SK-N-SH treated with all-trans-retinoic acid at 6 μM for 48 hours (cell line): ENCODE measurements around the gene HHAT.

Experiments used
- ATAC-seq: fragments of 200-7000 bp; cut with Tn5 transposase; 3 replicates; pipeline ENCODE4 v1.9.1; 2020; ENCODE audit warnings: mild to moderate bottlenecking, moderate library complexity
- ARNTL ChIP-seq: fragments of 450-650 bp; formaldehyde crosslinking; IDR thresholded peaks from 2 replicates; pipeline ENCODE4 v1.5.0; 2020; ENCODE audit warnings: low read depth, mild to moderate bottlenecking, moderate library complexity, borderline replicate concordance
- BACH2 ChIP-seq: fragments of 250-450 bp; sonication (Bioruptor Pico); IDR thresholded peaks from 2 replicates; pipeline ENCODE4 v1.9.0; 2021; ENCODE audit warnings: mild to moderate bottlenecking, borderline replicate concordance
- CSDC2 ChIP-seq: fragments of 250-450 bp; sonication (Bioruptor Pico); IDR thresholded peaks from 2 replicates; pipeline ENCODE4 v1.5.0; 2020; ENCODE audit warnings: mild to moderate bottlenecking, moderate library complexity
- CSRNP3 ChIP-seq: fragments of 250-450 bp; sonication (Bioruptor Pico); IDR thresholded peaks from 2 replicates; pipeline ENCODE4 v1.5.1; 2021; ENCODE audit warnings: mild to moderate bottlenecking, moderate library complexity
- GLIS3 ChIP-seq: fragments of 250-450 bp; sonication (Bioruptor Pico); IDR thresholded peaks from 2 replicates; pipeline ENCODE4 v1.5.0; 2020; ENCODE audit warnings: mild to moderate bottlenecking, moderate library complexity
- ISL1 ChIP-seq: fragments of 250-450 bp; sonication (Bioruptor Pico); IDR thresholded peaks from 2 replicates; pipeline ENCODE4 v2.1.2; 2022; ENCODE audit warnings: mild to moderate bottlenecking, moderate library complexity
- OSR1 ChIP-seq: fragments of 250-450 bp; sonication (Bioruptor Pico); IDR thresholded peaks from 2 replicates; pipeline ENCODE4 v1.8.0; 2022; ENCODE audit warnings: moderate library complexity, mild to moderate bottlenecking, inconsistent platforms
- PATZ1 ChIP-seq: fragments of 250-450 bp; sonication (Bioruptor Pico); IDR thresholded peaks from 2 replicates; pipeline ENCODE4 v1.8.0; 2020; ENCODE audit warnings: mild to moderate bottlenecking, moderate library complexity, borderline replicate concordance
- POU6F1 ChIP-seq: fragments of 250-450 bp; sonication (Bioruptor Pico); IDR thresholded peaks from 2 replicates; pipeline ENCODE4 v1.8.0; 2021; ENCODE audit warnings: low read depth, mild to moderate bottlenecking, moderate library complexity, borderline replicate concordance
- PPARA ChIP-seq: fragments of 250-450 bp; sonication (Bioruptor Pico); IDR thresholded peaks from 2 replicates; pipeline ENCODE4 v1.5.0; 2020; ENCODE audit warnings: mild to moderate bottlenecking, borderline replicate concordance
- RARB ChIP-seq: fragments of 250-450 bp; sonication (Bioruptor Pico); IDR thresholded peaks from 2 replicates; pipeline ENCODE4 v1.8.0; 2021; ENCODE audit warnings: mild to moderate bottlenecking, moderate library complexity
- SNAI2 ChIP-seq: fragments of 250-450 bp; sonication (Bioruptor Pico); IDR thresholded peaks from 2 replicates; pipeline ENCODE4 v1.5.0; 2020; ENCODE audit warnings: mild to moderate bottlenecking, moderate library complexity
- TCF4 ChIP-seq: fragments of 250-450 bp; sonication (Bioruptor Pico); IDR thresholded peaks from 2 replicates; pipeline ENCODE4 v1.8.0; 2021; ENCODE audit warnings: mild to moderate bottlenecking, moderate library complexity, borderline replicate concordance
- TOX ChIP-seq: fragments of 250-450 bp; sonication (Bioruptor Pico); IDR thresholded peaks from 2 replicates; pipeline ENCODE4 v1.8.0; 2021; ENCODE audit warnings: mild to moderate bottlenecking, moderate library complexity, borderline replicate concordance
- TSHZ2 ChIP-seq: fragments of 250-450 bp; sonication (Bioruptor Pico); IDR thresholded peaks from 2 replicates; pipeline ENCODE4 v1.5.0; 2020; ENCODE audit warnings: mild to moderate bottlenecking, moderate library complexity
- ZC3H10 ChIP-seq: fragments of 250-450 bp; sonication (Bioruptor Pico); IDR thresholded peaks from 2 replicates; pipeline ENCODE4 v1.5.1; 2021; ENCODE audit warnings: mild to moderate bottlenecking, moderate library complexity
- ZFP3 ChIP-seq: fragments of 250-450 bp; sonication (Bioruptor Pico); IDR thresholded peaks from 2 replicates; pipeline ENCODE4 v1.5.0; 2020; ENCODE audit warnings: mild to moderate bottlenecking, moderate library complexity
- ZNF565 ChIP-seq: fragments of 450-650 bp; formaldehyde crosslinking; conservative IDR thresholded peaks from 2 replicates; pipeline ENCODE4 v1.5.0; 2020; ENCODE audit warnings: low read depth, mild to moderate bottlenecking, moderate library complexity
- ZNF70 ChIP-seq: fragments of 450-650 bp; formaldehyde crosslinking; IDR thresholded peaks from 2 replicates; pipeline ENCODE4 v1.5.0; 2020; ENCODE audit warnings: mild to moderate bottlenecking, moderate library complexity
- ZNF8 ChIP-seq: fragments of 450-650 bp; formaldehyde crosslinking; IDR thresholded peaks from 2 replicates; pipeline ENCODE4 v1.5.0; 2020; ENCODE audit warnings: mild to moderate bottlenecking, moderate library complexity

The HHAT gene

GRCh38 chr1:210688512-210689234 lies 360.0 kb downstream of the HHAT start:
- TF ChIP-seq ARNTL (CRISPR knock-in tag), result no peak
- TF ChIP-seq RARB (CRISPR knock-in tag), result no peak
- TF ChIP-seq TSHZ2 (CRISPR knock-in tag), result no peak
- TF ChIP-seq CSRNP3 (CRISPR knock-in tag), result no peak
- TF ChIP-seq PPARA (CRISPR knock-in tag), result no peak
- no peak for TF ChIP-seq ZC3H10 (CRISPR knock-in tag)
- no peak for TF ChIP-seq SNAI2 (CRISPR knock-in tag)
- TF ChIP-seq ZNF70 (CRISPR knock-in tag), result no peak
- TF ChIP-seq TCF4, result no peak
- TF ChIP-seq ZNF8 (CRISPR knock-in tag), result no peak
- TF ChIP-seq GLIS3 (CRISPR knock-in tag), result no peak
- no peak for TF ChIP-seq OSR1 (CRISPR knock-in tag)
- no peak for TF ChIP-seq ZFP3 (CRISPR knock-in tag)
- no peak for TF ChIP-seq PATZ1
- no peak for TF ChIP-seq BACH2 (CRISPR knock-in tag)
- no peak for TF ChIP-seq ZNF565 (CRISPR knock-in tag)
- TF ChIP-seq CSDC2, result no peak
- TF ChIP-seq POU6F1 (CRISPR knock-in tag), result no peak
- TF ChIP-seq TOX (CRISPR knock-in tag), result no peak
- peak; percentile 13 for ATAC-seq

- TF ChIP-seq ZC3H10 (CRISPR knock-in tag) (no peak), ZNF565 (CRISPR knock-in tag) (no peak), PPARA (CRISPR knock-in tag) (no peak), CSRNP3 (CRISPR knock-in tag) (no peak), BACH2 (CRISPR knock-in tag) (no peak), PATZ1 (no peak), ZNF8 (CRISPR knock-in tag) (no peak), ARNTL (CRISPR knock-in tag) (no peak), TOX (CRISPR knock-in tag) (no peak), TSHZ2 (CRISPR knock-in tag) (no peak), SNAI2 (CRISPR knock-in tag) (no peak), GLIS3 (CRISPR knock-in tag) (no peak), ISL1 (CRISPR knock-in tag) (no peak)
- ATAC-seq, result no peak
Observed at GRCh38 chr1:210689826-210690225, 361.1 kb downstream of the HHAT start.
